Tibial nerve (tissue), 3 donors: Measurements from ENCODE around the gene CEP78.

Experiments used
- CTCF ChIP-seq, 5 experiments: fragments of 200-600 bp in 3 of 5; fragments of 450-650 bp in 2 of 5; sonication (generic) in 3 of 5; IDR thresholded peaks; one replicate each; pipeline ENCODE4 v1.5.1; 2016 to 2019; ENCODE audit warnings: antibody characterized with exemption in 5 of 5, mild to moderate bottlenecking in 3 of 5, moderate library complexity in 2 of 5
- POLR2A ChIP-seq, 2 donors: fragments of 450-650 bp; IDR thresholded peaks; one replicate each; pipeline ENCODE4 v1.6.1; 2017; ENCODE audit warnings: antibody characterized with exemption in 2 of 2, mild to moderate bottlenecking in 2 of 2, moderate library complexity in 2 of 2

- TF ChIP-seq CTCF (IDR thresholded peaks at IDR 0.05) = no peak
- TF ChIP-seq POLR2A (IDR thresholded peaks at IDR 0.05) = no peak
These were observed 46.4 kb upstream of the CEP78 start for GRCh38 chr9:78189461-78189860.
